Dedifferentiated amniotic fluid mesenchymal stem cell (primary cell): ENCODE measurements around the gene EPC2.
A peak's percentile ranks its signal among the peaks of the same experiment; 100 is the strongest.
"Not testable (repeated sequence)": the region's sequence is repeated elsewhere in the genome, so short reads cannot be mapped to it uniquely, and the experiment has no call there.

Source experiments
- DNase-seq: peaks from one replicate; pipeline ENCODE4 v3.0.0-alpha.2; 2016; ENCODE audit errors: extremely low spot score

EPC2 gene

GRCh38 chr2:148640767-148641166 is 3.8 kb upstream of the EPC2 start:
- DNase-seq, result no peak

GRCh38 chr2:148642112-148642744 is 2.3 kb upstream of the EPC2 start:
- DNase-seq, result no peak

GRCh38 chr2:148642891-148643416 is 1.6 kb upstream of the EPC2 start:
- DNase-seq, result no peak

GRCh38 chr2:148643421-148643820 is 1.1 kb upstream of the EPC2 start:
- no peak for DNase-seq

GRCh38 chr2:148644883-148645538 is 460 bp downstream of the EPC2 start:
- peak; percentile 84 for DNase-seq

GRCh38 chr2:148645539-148646230 is 1.1 kb downstream of the EPC2 start:
- peak; percentile 90 for DNase-seq

- no peak for DNase-seq
These were observed 1.6 kb downstream of the EPC2 start for GRCh38 chr2:148646231-148646559.

GRCh38 chr2:148647711-148648110 is 3.2 kb downstream of the EPC2 start:
- not testable (repeated sequence) for DNase-seq

- DNase-seq, result no peak
These were observed 5.4 kb downstream of the EPC2 start for GRCh38 chr2:148649936-148650335.

GRCh38 chr2:148650881-148651280 is 6.3 kb downstream of the EPC2 start:
- DNase-seq, result no peak

- DNase-seq, result no peak
These were observed 7.4 kb downstream of the EPC2 start for GRCh38 chr2:148651972-148652371.

GRCh38 chr2:148653437-148653836 is 8.9 kb downstream of the EPC2 start:
- DNase-seq, result no peak

- no peak for DNase-seq
These were observed 9.9 kb downstream of the EPC2 start for GRCh38 chr2:148654435-148654834.

GRCh38 chr2:148656516-148656915 is 12.0 kb downstream of the EPC2 start:
- no peak for DNase-seq

- no peak for DNase-seq
These were observed 14.5 kb downstream of the EPC2 start for GRCh38 chr2:148658807-148659722.

- no peak for DNase-seq
These were observed 16.4 kb downstream of the EPC2 start for GRCh38 chr2:148660999-148661398.

GRCh38 chr2:148662332-148662731 is 17.8 kb downstream of the EPC2 start:
- not testable (repeated sequence) for DNase-seq

- no peak for DNase-seq
These were observed 19.7 kb downstream of the EPC2 start for GRCh38 chr2:148664229-148664628.

- no peak for DNase-seq
These were observed 22.0 kb downstream of the EPC2 start for GRCh38 chr2:148666555-148666954.

- no peak for DNase-seq
These were observed 22.7 kb downstream of the EPC2 start for GRCh38 chr2:148667113-148667836.

GRCh38 chr2:148670773-148671172 is 26.2 kb downstream of the EPC2 start:
- DNase-seq, result no peak
